GM20000 (cell line): ENCODE data around the gene TDRKH.

Experiments used
- DNase-seq: peaks from one replicate; pipeline ENCODE4 v3.0.0; 2012; ENCODE audit warnings: low spot score
- TF ChIP-seq, protein P1 (sequence below): IDR thresholded peaks from 2 replicates; pipeline ENCODE4 v1.5.1; 2012; ENCODE audit warnings: mild to moderate bottlenecking, control low read depth; ENCODE audit errors: extremely low read depth, missing control alignments

The TDRKH gene

DNA sequence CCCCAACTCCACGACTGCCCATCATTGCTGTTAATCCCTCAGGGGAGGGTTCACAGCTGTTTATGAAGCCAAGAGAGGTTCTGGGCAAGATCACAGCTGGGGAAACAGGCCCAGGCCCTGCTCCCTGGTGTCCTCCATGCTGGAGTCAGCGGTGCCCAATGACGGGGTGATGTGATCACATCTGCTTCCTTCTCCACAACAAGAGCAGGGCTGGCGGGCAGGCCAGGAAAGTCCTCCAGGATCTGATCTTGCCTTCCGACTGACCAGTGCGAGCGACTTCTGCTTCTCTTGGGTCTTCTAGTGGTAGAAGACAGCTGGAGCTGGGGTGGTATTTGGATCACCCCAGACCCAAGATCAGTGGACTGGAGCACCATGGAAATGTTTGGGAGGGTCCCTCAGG lies 15.9 kb upstream of the TDRKH start:
- TF ChIP-seq, protein P1, sequence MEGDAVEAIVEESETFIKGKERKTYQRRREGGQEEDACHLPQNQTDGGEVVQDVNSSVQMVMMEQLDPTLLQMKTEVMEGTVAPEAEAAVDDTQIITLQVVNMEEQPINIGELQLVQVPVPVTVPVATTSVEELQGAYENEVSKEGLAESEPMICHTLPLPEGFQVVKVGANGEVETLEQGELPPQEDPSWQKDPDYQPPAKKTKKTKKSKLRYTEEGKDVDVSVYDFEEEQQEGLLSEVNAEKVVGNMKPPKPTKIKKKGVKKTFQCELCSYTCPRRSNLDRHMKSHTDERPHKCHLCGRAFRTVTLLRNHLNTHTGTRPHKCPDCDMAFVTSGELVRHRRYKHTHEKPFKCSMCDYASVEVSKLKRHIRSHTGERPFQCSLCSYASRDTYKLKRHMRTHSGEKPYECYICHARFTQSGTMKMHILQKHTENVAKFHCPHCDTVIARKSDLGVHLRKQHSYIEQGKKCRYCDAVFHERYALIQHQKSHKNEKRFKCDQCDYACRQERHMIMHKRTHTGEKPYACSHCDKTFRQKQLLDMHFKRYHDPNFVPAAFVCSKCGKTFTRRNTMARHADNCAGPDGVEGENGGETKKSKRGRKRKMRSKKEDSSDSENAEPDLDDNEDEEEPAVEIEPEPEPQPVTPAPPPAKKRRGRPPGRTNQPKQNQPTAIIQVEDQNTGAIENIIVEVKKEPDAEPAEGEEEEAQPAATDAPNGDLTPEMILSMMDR = no peak
- no peak for DNase-seq

DNA sequence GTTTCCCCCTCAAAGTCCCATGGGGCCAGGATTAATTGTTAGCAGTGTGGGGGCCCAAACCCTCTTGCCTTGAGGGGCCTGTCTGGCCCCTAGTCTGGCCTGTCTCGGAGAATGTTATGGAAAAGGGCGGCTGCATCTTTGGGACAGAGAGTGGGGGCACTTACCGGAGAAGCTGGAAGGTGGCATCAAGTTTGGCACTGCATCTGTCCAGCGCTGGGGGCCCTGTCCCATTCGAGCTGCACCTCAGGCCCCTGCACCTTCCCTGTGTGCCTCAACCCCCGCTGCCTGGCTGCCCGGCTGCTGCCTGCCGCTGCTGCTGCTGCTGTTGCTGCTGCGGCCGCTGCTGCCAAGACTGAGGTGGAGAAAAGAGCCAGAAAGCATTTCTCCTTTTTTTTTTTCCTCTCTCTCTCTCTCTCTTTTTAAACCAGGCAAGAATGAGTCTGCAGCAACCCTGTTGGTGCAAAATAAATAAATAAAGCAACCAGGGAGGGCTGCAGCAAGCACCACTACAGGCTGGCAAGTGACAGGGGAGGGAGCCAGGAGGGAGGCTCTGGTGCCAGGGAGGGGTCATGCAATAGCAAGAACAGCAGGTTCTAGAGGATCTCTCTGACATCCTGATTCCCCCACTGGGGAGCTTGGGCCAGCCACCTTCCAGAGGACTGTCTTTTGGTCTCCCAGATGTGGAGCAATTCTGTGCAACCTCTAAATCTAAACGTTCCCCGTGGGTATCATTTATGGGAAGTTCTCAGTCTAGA lies 14.9 kb upstream of the TDRKH start, which contains the start of gene LINGO4:
Gene LINGO4, minus strand, starts transcription at position 354 of the 755 bp plus-strand sequence. CDS start 2,715 bp downstream, outside the sequence.
- TF ChIP-seq, protein P1 = no peak
- no peak for DNase-seq

DNA sequence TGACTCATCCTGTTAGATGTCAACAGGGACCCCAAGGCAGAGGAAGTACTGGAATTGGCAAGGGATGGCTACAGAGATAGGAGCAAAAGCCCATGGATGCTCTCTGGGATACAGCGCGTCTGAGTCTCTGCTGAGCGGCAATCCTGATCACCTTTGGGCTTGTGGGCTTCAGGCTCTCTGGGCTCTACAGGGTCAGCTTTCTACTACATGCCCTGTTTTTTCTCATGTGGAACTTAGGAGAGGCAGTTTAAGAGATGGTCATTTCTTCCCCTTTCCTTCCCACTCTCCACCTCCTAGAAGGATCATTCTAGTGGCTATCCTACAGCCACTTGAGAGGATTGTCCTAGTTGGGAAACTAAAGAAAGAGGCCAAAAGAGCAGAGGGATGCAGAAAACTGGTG lies 13.6 kb upstream of the TDRKH start:
- TF ChIP-seq, protein P1 = no peak
- no peak for DNase-seq

DNA sequence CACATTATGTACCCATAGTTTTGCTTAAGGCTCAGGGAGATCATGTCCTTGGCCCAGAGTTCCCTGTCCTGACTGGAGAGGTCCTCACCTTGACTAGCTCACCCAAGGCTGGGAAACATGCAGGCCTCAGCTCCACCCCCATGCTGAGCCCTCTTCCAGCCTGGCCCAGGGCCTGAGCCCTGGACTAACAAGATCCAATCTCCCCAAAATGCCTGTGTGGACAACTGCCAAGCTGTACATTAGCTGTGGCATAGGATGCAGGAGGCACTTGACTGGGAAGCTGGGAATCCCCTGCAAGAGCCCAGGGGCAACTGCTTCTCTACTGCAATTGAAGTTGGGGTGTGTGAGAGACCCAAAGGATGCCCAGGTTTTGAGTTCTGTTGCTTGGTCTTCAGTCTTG lies 12.9 kb upstream of the TDRKH start:
- TF ChIP-seq, protein P1 = no peak
- no peak for DNase-seq

DNA sequence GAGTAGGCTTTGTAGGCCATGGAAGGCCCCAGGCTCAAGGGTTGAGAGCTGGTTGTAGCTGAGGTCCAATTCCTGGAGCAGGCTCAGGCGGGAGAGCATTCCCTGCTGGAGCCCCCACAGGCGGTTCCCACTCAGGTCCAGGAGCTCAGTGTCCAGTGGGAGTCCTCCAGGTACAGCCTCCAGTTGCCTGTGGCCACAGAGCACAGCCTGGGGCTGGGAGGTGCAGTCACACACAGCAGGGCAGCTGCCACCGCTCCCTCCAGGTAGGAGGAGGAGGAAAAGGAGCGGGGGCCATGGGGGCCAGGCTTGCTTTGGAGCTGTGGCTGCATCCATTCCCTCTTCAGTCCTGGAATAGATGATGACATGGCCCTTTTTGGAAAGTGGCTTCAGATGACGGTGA lies 12.1 kb upstream of the TDRKH start:
- TF ChIP-seq, protein P1 = no peak
- no peak for DNase-seq

DNA sequence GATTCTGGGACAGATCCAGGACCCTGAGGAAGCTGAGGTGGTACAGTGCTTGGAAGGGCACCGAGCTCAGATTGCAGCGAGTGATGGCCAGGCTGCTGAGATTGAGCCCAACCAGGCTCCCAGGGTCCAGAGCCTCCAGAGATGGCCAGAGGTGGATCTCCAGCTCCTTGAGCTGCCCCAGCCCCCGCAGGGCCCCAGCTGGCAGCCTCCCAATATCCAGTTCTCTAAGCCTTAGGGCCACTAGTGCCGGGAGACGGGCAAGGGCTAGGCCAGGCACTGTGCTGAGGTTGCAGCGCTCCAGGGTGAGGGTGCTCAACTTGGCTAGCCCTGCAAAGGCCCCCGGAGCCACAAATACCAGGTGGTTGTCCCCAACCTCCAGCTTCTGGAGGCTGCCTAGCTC lies 11.5 kb upstream of the TDRKH start:
- TF ChIP-seq, protein P1 = no peak
- no peak for DNase-seq

DNA sequence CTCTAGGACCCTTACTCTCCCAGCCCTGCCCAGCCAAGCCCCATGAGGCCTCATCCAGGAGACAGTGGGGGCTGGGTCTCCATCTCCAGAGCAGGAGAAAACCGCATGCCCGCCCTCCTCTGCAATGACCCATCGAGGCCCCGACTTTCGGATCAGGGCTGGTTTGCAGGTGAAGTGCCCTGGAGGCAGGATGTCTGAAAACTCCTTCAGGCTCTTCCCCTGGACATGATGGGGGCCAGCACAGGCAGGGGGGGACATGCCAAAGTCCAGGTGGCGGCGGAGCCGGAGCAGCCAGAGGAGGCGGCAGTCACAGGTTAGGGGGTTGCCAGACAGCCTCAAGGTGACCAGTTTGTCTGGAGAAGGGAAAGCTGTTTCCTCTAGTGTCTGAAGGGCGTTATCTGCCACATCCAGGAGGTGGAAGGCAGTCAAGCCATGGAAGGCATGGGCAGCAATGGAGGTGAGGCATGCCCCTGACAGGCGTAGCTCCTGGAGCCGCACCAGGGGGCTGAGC lies 11.1 kb upstream of the TDRKH start:
- DNase-seq = no peak
- TF ChIP-seq, protein P1 = no peak
